WTC11 (cell line): ENCODE results near the gene SLC35A3. TPM values are rescaled to one million over a fixed set of nuclear protein-coding genes. Genes with fewer than 3 reads are reported as not detected.
A peak's percentile ranks its signal among the peaks of the same experiment; 100 is the strongest.

Experiments
- ATAC-seq: fragments of 200-7000 bp; cut with Tn5 transposase; 2 replicates; pipeline ENCODE4 v1.10.0; 2021; ENCODE audit warnings: mild to moderate bottlenecking, moderate library complexity
- CTCF ChIA-PET: fragments of 300-600 bp; sonication (Branson Sonifier 250); formaldehyde crosslinking; loops from one replicate; lab custom pipeline; 2021; ENCODE audit warnings: antibody characterized with exemption; lab: Charles Lee
- POLR2A ChIA-PET: fragments of 350-600 bp; sonication (Branson Sonifier 250); formaldehyde crosslinking; loops from one replicate; lab custom pipeline; 2021; ENCODE audit warnings: antibody characterized with exemption; lab: Charles Lee
- DNase-seq: peaks from one replicate; pipeline ENCODE4 v3.0.0; 2021; ENCODE audit warnings: low spot score
- H3K27ac Mint-ChIP-seq: 2 replicates; pipeline ENCODE4 v1.8.0; 2021; ENCODE audit warnings: mixed read lengths
- H3K27me3 Mint-ChIP-seq: 2 replicates; pipeline ENCODE4 v1.8.0; 2021; ENCODE audit warnings: low read depth, mild to moderate bottlenecking, moderate library complexity, mixed read lengths
- H3K36me3 Mint-ChIP-seq: 2 replicates; pipeline ENCODE4 v1.8.0; 2021; ENCODE audit warnings: mixed read lengths
- H3K4me1 Mint-ChIP-seq: 2 replicates; pipeline ENCODE4 v1.8.0; 2022; ENCODE audit warnings: mixed read lengths
- H3K4me3 Mint-ChIP-seq: 2 replicates; pipeline ENCODE4 v1.8.0; 2021; ENCODE audit warnings: mild to moderate bottlenecking, moderate library complexity, mixed read lengths
- H3K9me3 Mint-ChIP-seq: 2 replicates; pipeline ENCODE4 v1.8.0; 2021; ENCODE audit warnings: mixed read lengths
- CBFB ChIP-seq: sonication (generic); formaldehyde crosslinking; IDR thresholded peaks from 2 replicates; pipeline ENCODE4 v1.8.1; 2022; ENCODE audit warnings: mild to moderate bottlenecking, low read depth, missing genetic modification reagents
- FOXK1 ChIP-seq: sonication (generic); formaldehyde crosslinking; IDR thresholded peaks from 2 replicates; pipeline ENCODE4 v1.8.0; 2022; ENCODE audit warnings: mild to moderate bottlenecking, moderate library complexity, missing genetic modification reagents
- GRHL2 ChIP-seq: fragments of 250-450 bp; sonication (Bioruptor Pico); IDR thresholded peaks from 2 replicates; pipeline ENCODE4 v1.8.0; 2022; ENCODE audit warnings: mild to moderate bottlenecking, moderate library complexity; ENCODE audit not compliant: insufficient replicate concordance, severe bottlenecking
- IRF2 ChIP-seq: sonication (generic); formaldehyde crosslinking; IDR thresholded peaks from 2 replicates; pipeline ENCODE4 v1.8.0; 2022; ENCODE audit warnings: low read depth, missing genetic modification reagents, borderline replicate concordance
- JAZF1 ChIP-seq: fragments of 250-450 bp; sonication (Bioruptor Pico); IDR thresholded peaks from 2 replicates; pipeline ENCODE4 v1.9.0; 2021; ENCODE audit warnings: moderate library complexity, mild to moderate bottlenecking, inconsistent platforms
- MXD4 ChIP-seq: fragments of 250-450 bp; sonication (Bioruptor Pico); IDR thresholded peaks from 2 replicates; pipeline ENCODE4 v1.8.0; 2021; ENCODE audit warnings: mild to moderate bottlenecking, moderate library complexity, borderline replicate concordance
- PRRX2 ChIP-seq: fragments of 250-450 bp; sonication (Bioruptor Pico); IDR thresholded peaks from 2 replicates; pipeline ENCODE4 v1.8.0; 2021; ENCODE audit warnings: mild to moderate bottlenecking
- SOX15 ChIP-seq: fragments of 250-450 bp; sonication (Bioruptor Pico); IDR thresholded peaks from 2 replicates; pipeline ENCODE4 v1.9.0; 2021; ENCODE audit warnings: mild to moderate bottlenecking
- SP1 ChIP-seq: sonication (generic); formaldehyde crosslinking; conservative IDR thresholded peaks from 2 replicates; pipeline ENCODE4 v1.8.1; 2022; ENCODE audit warnings: missing genetic modification reagents
- ZNF121 ChIP-seq: sonication (generic); formaldehyde crosslinking; IDR thresholded peaks from 2 replicates; pipeline ENCODE4 v1.8.0; 2023; ENCODE audit warnings: missing genetic modification reagents
- total RNA-seq: library from RNA; stranded (reverse); gene quantifications from 3 replicates; pipeline ENCODE4 v1.2.3, GENCODE V29; 2021
- TF ChIP-seq, protein P1 (sequence below): sonication (generic); formaldehyde crosslinking; IDR thresholded peaks from 2 replicates; pipeline ENCODE4 v1.8.1; 2022; ENCODE audit warnings: low read depth, mild to moderate bottlenecking, moderate library complexity, missing genetic modification reagents, borderline replicate concordance
- TF ChIP-seq, protein P2 (sequence below): sonication (generic); formaldehyde crosslinking; IDR thresholded peaks from 2 replicates; pipeline ENCODE4 v1.8.0; 2023; ENCODE audit warnings: missing genetic modification reagents, mild to moderate bottlenecking, borderline replicate concordance
- TF ChIP-seq, protein P3 (sequence below): sonication (generic); formaldehyde crosslinking; conservative IDR thresholded peaks from 2 replicates; pipeline ENCODE4 v1.8.1; 2022; ENCODE audit warnings: mild to moderate bottlenecking, missing genetic modification reagents
- TF ChIP-seq, protein P4 (sequence below): sonication (generic); formaldehyde crosslinking; IDR thresholded peaks from 2 replicates; pipeline ENCODE4 v1.8.0; 2022; ENCODE audit warnings: mild to moderate bottlenecking, missing genetic modification reagents
- TF ChIP-seq, protein P5 (sequence below): sonication (generic); formaldehyde crosslinking; IDR thresholded peaks from 2 replicates; pipeline ENCODE4 v1.8.1; 2023; ENCODE audit warnings: mild to moderate bottlenecking, missing genetic modification reagents, moderate library complexity
- TF ChIP-seq, protein P6 (sequence below): sonication (generic); formaldehyde crosslinking; IDR thresholded peaks from 2 replicates; pipeline ENCODE4 v1.8.0; 2022; ENCODE audit warnings: missing genetic modification reagents

Gene SLC35A3
- total RNA-seq, 1 experiment from 2014 or later: 14.5 TPM

DNA sequence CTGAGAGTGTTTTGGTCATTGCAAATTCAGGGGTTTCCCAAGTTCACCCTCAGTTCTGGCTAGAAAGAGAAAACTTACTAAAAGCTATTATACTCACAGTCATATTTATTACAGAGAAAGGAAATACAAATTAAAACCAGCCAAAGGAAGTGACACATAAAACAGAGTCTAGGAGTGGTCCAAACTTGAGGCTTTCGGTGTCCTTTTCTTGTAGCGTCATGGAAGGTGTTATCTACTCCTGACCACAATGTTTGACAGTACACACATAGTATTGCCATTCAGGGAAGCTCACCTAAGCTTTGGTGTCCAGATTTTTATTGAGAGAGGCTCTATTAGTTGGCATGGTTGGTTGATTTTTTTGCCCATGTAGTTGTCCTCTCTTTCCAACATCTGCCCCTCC, 59.0 kb downstream of the SLC35A3 start (continued):
- TF ChIP-seq, protein P1, sequence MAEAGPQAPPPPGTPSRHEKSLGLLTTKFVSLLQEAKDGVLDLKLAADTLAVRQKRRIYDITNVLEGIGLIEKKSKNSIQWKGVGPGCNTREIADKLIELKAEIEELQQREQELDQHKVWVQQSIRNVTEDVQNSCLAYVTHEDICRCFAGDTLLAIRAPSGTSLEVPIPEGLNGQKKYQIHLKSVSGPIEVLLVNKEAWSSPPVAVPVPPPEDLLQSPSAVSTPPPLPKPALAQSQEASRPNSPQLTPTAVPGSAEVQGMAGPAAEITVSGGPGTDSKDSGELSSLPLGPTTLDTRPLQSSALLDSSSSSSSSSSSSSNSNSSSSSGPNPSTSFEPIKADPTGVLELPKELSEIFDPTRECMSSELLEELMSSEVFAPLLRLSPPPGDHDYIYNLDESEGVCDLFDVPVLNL (CRISPR knock-in tag): no peak
- TF ChIP-seq, protein P2, sequence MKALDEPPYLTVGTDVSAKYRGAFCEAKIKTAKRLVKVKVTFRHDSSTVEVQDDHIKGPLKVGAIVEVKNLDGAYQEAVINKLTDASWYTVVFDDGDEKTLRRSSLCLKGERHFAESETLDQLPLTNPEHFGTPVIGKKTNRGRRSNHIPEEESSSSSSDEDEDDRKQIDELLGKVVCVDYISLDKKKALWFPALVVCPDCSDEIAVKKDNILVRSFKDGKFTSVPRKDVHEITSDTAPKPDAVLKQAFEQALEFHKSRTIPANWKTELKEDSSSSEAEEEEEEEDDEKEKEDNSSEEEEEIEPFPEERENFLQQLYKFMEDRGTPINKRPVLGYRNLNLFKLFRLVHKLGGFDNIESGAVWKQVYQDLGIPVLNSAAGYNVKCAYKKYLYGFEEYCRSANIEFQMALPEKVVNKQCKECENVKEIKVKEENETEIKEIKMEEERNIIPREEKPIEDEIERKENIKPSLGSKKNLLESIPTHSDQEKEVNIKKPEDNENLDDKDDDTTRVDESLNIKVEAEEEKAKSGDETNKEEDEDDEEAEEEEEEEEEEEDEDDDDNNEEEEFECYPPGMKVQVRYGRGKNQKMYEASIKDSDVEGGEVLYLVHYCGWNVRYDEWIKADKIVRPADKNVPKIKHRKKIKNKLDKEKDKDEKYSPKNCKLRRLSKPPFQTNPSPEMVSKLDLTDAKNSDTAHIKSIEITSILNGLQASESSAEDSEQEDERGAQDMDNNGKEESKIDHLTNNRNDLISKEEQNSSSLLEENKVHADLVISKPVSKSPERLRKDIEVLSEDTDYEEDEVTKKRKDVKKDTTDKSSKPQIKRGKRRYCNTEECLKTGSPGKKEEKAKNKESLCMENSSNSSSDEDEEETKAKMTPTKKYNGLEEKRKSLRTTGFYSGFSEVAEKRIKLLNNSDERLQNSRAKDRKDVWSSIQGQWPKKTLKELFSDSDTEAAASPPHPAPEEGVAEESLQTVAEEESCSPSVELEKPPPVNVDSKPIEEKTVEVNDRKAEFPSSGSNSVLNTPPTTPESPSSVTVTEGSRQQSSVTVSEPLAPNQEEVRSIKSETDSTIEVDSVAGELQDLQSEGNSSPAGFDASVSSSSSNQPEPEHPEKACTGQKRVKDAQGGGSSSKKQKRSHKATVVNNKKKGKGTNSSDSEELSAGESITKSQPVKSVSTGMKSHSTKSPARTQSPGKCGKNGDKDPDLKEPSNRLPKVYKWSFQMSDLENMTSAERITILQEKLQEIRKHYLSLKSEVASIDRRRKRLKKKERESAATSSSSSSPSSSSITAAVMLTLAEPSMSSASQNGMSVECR (CRISPR knock-in tag): no peak
- TF ChIP-seq, protein P3, sequence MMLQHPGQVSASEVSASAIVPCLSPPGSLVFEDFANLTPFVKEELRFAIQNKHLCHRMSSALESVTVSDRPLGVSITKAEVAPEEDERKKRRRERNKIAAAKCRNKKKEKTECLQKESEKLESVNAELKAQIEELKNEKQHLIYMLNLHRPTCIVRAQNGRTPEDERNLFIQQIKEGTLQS: no peak
- TF ChIP-seq, protein P4, sequence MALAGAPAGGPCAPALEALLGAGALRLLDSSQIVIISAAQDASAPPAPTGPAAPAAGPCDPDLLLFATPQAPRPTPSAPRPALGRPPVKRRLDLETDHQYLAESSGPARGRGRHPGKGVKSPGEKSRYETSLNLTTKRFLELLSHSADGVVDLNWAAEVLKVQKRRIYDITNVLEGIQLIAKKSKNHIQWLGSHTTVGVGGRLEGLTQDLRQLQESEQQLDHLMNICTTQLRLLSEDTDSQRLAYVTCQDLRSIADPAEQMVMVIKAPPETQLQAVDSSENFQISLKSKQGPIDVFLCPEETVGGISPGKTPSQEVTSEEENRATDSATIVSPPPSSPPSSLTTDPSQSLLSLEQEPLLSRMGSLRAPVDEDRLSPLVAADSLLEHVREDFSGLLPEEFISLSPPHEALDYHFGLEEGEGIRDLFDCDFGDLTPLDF: no peak
- TF ChIP-seq PRRX2 (CRISPR knock-in tag) (no peak), GRHL2 (CRISPR knock-in tag) (no peak), FOXK1 (CRISPR knock-in tag) (no peak)
- TF ChIP-seq, all 79 proteins: peak for 0

DNA sequence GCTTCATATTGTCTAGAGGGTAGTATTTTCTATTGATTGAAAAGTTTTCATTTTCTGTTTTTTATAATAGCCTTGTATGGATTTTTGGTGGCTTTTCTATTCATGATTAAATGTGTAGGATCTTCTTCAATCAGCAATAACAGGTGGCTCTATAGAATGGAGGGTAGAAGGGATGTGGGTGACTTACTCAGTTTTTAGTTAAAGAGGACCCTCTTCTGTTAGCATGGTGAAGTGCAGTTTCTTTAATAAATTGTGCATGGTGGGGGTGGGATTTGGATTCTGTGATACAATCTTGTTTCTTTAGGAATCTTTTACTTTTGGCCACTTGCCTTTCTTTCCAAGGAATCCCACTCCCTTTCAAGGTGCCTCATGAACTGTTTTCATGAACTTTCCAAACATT, 64.7 kb downstream of the SLC35A3 start:
- Mint-ChIP-seq H3K27me3 (no peaks in the 10 kb centered on the region), H3K36me3 (0 out of 2 replicates have a peak, but pooled peaks cover 2% of the 10 kb centered on the region), H3K4me1 (peaks cover 26% of the 10 kb centered on the region), H3K4me3 (no peak overlapping the region), H3K9me3 (peaks cover 5% of the 10 kb centered on the region; the same call in 1 of the 2 replicates), H3K27ac (peak overlapping the region; percentile 65)
- ATAC-seq (0 out of 2 replicates have a peak, but pooled peaks have one; percentile 13), DNase-seq (no peak)
- no peak for TF ChIP-seq CBFB (CRISPR knock-in tag)
- TF ChIP-seq, protein P5, sequence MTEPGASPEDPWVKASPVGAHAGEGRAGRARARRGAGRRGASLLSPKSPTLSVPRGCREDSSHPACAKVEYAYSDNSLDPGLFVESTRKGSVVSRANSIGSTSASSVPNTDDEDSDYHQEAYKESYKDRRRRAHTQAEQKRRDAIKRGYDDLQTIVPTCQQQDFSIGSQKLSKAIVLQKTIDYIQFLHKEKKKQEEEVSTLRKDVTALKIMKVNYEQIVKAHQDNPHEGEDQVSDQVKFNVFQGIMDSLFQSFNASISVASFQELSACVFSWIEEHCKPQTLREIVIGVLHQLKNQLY (CRISPR knock-in tag): no peak
- TF ChIP-seq, protein P6, sequence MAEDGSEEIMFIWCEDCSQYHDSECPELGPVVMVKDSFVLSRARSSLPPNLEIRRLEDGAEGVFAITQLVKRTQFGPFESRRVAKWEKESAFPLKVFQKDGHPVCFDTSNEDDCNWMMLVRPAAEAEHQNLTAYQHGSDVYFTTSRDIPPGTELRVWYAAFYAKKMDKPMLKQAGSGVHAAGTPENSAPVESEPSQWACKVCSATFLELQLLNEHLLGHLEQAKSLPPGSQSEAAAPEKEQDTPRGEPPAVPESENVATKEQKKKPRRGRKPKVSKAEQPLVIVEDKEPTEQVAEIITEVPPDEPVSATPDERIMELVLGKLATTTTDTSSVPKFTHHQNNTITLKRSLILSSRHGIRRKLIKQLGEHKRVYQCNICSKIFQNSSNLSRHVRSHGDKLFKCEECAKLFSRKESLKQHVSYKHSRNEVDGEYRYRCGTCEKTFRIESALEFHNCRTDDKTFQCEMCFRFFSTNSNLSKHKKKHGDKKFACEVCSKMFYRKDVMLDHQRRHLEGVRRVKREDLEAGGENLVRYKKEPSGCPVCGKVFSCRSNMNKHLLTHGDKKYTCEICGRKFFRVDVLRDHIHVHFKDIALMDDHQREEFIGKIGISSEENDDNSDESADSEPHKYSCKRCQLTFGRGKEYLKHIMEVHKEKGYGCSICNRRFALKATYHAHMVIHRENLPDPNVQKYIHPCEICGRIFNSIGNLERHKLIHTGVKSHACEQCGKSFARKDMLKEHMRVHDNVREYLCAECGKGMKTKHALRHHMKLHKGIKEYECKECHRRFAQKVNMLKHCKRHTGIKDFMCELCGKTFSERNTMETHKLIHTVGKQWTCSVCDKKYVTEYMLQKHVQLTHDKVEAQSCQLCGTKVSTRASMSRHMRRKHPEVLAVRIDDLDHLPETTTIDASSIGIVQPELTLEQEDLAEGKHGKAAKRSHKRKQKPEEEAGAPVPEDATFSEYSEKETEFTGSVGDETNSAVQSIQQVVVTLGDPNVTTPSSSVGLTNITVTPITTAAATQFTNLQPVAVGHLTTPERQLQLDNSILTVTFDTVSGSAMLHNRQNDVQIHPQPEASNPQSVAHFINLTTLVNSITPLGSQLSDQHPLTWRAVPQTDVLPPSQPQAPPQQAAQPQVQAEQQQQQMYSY (CRISPR knock-in tag): no peak
- POLR2A ChIA-PET: no interaction called here
- CTCF ChIA-PET: no interaction called here

DNA sequence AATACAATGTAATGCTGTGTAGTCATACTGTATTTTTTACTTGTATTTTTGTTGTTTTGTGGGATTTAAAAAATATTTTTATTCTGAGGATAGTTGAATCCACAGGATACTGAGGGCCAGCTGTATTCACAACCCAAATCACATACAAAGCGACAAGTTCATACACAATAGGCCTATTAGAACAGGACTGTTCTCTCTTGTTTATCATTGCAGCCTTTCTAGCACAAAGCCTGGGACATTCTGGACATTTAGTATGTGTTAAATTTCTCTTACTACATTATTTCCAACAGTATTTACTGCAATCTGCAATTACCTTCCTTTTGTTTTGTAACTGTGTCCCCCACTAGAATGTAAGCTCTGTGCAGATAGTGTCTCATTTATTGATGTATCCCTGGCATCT, 65.4 kb downstream of the SLC35A3 start:
- ChIA-PET POLR2A (interaction anchor here (1.4 kb wide), 1 partner anchor 65 kb away, joined by 3 read pairs; the partner anchor contains the start of gene SLC35A3), CTCF (no interaction called here)
- Mint-ChIP-seq H3K4me3 (no peak overlapping the region; the same call in 1 of the 2 replicates), H3K27ac (peak overlapping the region; percentile 60), H3K9me3 (peaks cover 5% of the 10 kb centered on the region; the same call in 1 of the 2 replicates), H3K27me3 (no peaks in the 10 kb centered on the region), H3K36me3 (0 out of 2 replicates have a peak, but pooled peaks cover 2% of the 10 kb centered on the region), H3K4me1 (peaks cover 33% of the 10 kb centered on the region)
- no peak for DNase-seq
- TF ChIP-seq SP1: no peak
- no peak for TF ChIP-seq GRHL2 (CRISPR knock-in tag)
- TF ChIP-seq IRF2 (CRISPR knock-in tag): no peak
- TF ChIP-seq MXD4 (CRISPR knock-in tag): no peak
- TF ChIP-seq SOX15 (CRISPR knock-in tag): no peak
- TF ChIP-seq ZNF121: no peak
- TF ChIP-seq JAZF1 (CRISPR knock-in tag): no peak
- ATAC-seq: no peak
